Kidney (tissue), 14 donors: ENCODE measurements around the gene GABBR2. TPM values are rescaled to one million over a fixed set of nuclear protein-coding genes. Genes with fewer than 3 reads are reported as not detected.

Experiments used
- DNase-seq, 5 donors: peaks; one replicate each; pipeline ENCODE4 v3.0.0-alpha.2; 2013 to 2020
- FAIRE-seq: peaks from 2 replicates; lab custom pipeline; 2012; peaks lifted over from hg19 to GRCh38; lab: Jason Lieb, UNC
- H3K27ac ChIP-seq, 2 donors: one replicate each; pipeline ENCODE4 v1.7.0; 2013; ENCODE audit warnings: low read depth in 2 of 2, low read length in 2 of 2, inconsistent platforms in 1 of 2
- H3K27me3 ChIP-seq: one replicate; pipeline ENCODE4 v1.7.1; 2013; ENCODE audit warnings: low read length, inconsistent platforms; ENCODE audit not compliant: control insufficient read depth, insufficient read depth
- H3K36me3 ChIP-seq, 3 donors: one replicate each; pipeline versions ENCODE4 v1.7.0 to v1.7.1; 2013; ENCODE audit warnings: low read length in 3 of 3, control low read depth in 1 of 3, inconsistent platforms in 1 of 3; ENCODE audit not compliant: insufficient read depth in 3 of 3, control insufficient read depth in 2 of 3
- H3K4me1 ChIP-seq, 3 donors: one replicate each; pipeline versions ENCODE4 v1.7.0 to v1.7.1; 2013; ENCODE audit warnings: low read length in 3 of 3, inconsistent platforms in 1 of 3, low read depth in 1 of 3; ENCODE audit not compliant: control insufficient read depth in 2 of 3, insufficient read depth in 2 of 3
- H3K4me3 ChIP-seq, 3 donors: one replicate each; pipeline versions ENCODE4 v1.7.0 to v1.8.1; 2013; ENCODE audit warnings: low read length in 3 of 3, control low read depth in 1 of 3, inconsistent platforms in 1 of 3
- H3K9ac ChIP-seq, 3 donors: one replicate each; pipeline versions ENCODE4 v1.7.0 to v1.7.1; 2013; ENCODE audit warnings: low read length in 3 of 3, control low read depth in 1 of 3, inconsistent platforms in 1 of 3
- H3K9me3 ChIP-seq, 3 donors: one replicate each; pipeline versions ENCODE4 v1.7.0 to v1.7.1; 2013; ENCODE audit warnings: low read length in 3 of 3, control low read depth in 1 of 3, inconsistent platforms in 1 of 3; ENCODE audit not compliant: control insufficient read depth in 2 of 3, insufficient read depth in 1 of 3
- CTCF ChIP-seq: IDR thresholded peaks from 3 replicates; pipeline ENCODE4 v1.5.1; 2012; ENCODE audit warnings: mild to moderate bottlenecking, moderate library complexity, borderline replicate concordance; ENCODE audit not compliant: insufficient read depth; ENCODE audit errors: extremely low read depth
- intact Hi-C: fragments of 100-400 bp; cut with DNase I; formaldehyde crosslinking; loops from one replicate; pipeline ENCODE4 v1.11.1; 2022
- polyA plus RNA-seq: library from polyadenylated mRNA; stranded (reverse); fragments of 350-450 nt; fragmentation: Illumina TruSeq; extraction: RNeasy Lipid Tissue Mini Kit (QIAGEN cat#74804); gene quantifications from one replicate; pipeline ENCODE4 v1.2.3, GENCODE V29; 2014; ENCODE audit warnings: low read depth, low replicate concordance; ENCODE audit not compliant: insufficient read depth
- total RNA-seq: library from RNA; stranded (reverse); fragmentation: NEBNext Ultra II Directional; extraction: Animal tissue kit (Norgen Biotek cat#: 25700); gene quantifications from one replicate; pipeline ENCODE4 v1.2.1, GENCODE V29; 2021
- donor health status: control.
- donor health status: control.
- donor health status: control.
- donor health status: control.
- donor health status: control.
- donor health status: DM: yes; HTN: yes; CAD: no.
- donor health status: Normal renal cell carcinoma (clear cell type).

Gene GABBR2
- total and polyA plus RNA-seq, 2 donors from 2014 or later = 0.06 TPM; not detected in 1

- DNase-seq = no peak
- Histone ChIP-seq H3K27me3 (no peaks in the 10 kb centered on the region), H3K27ac (no peak overlapping the region), H3K9me3 (no peaks in the 10 kb centered on the region), H3K36me3 (no peaks in the 10 kb centered on the region), H3K9ac (no peak overlapping the region), H3K4me1 (no peaks in the 10 kb centered on the region), H3K4me3 (no peak overlapping the region)
- intact Hi-C loops = no loop called here
- no peak for TF ChIP-seq CTCF
- FAIRE-seq = no peak
Observed at GRCh38 chr9:98479967-98480847, 228.5 kb downstream of the GABBR2 start.

GRCh38 chr9:98479449-98479848 lies 229.3 kb downstream of the GABBR2 start:
- FAIRE-seq (no peak), DNase-seq (no peak)
- no peak overlapping the region for H3K4me3 ChIP-seq
- H3K27ac ChIP-seq = no peak overlapping the region
- intact Hi-C loops = no loop called here
- no peaks in the 10 kb centered on the region for H3K36me3 ChIP-seq
- H3K27me3 ChIP-seq = no peaks in the 10 kb centered on the region
- TF ChIP-seq CTCF = no peak
- no peaks in the 10 kb centered on the region for H3K9me3 ChIP-seq
- no peak overlapping the region for H3K9ac ChIP-seq
- no peaks in the 10 kb centered on the region for H3K4me1 ChIP-seq

GRCh38 chr9:98477884-98478283 lies 230.9 kb downstream of the GABBR2 start:
- no peak for DNase-seq
- no peak for FAIRE-seq
- no peaks in the 10 kb centered on the region for H3K36me3 ChIP-seq
- no peak overlapping the region for H3K9ac ChIP-seq
- intact Hi-C loops = no loop called here
- H3K9me3 ChIP-seq = no peaks in the 10 kb centered on the region
- H3K27ac ChIP-seq = no peak overlapping the region
- no peaks in the 10 kb centered on the region for H3K27me3 ChIP-seq
- H3K4me1 ChIP-seq = no peaks in the 10 kb centered on the region
- TF ChIP-seq CTCF = no peak
- no peak overlapping the region for H3K4me3 ChIP-seq
